ENCODE results near the gene PRKCZ. TPM values are rescaled to one million over a fixed set of nuclear protein-coding genes. Genes with fewer than 3 reads are reported as not detected.

Gene PRKCZ
- polyA plus RNA-seq, 1 of the 3 experiments (the other 2 are of a cell fraction), result 24.2 TPM

GRCh38 chr1:2181271-2181670 is 131.1 kb downstream of the PRKCZ start:
- H3K9me2 ChIP-seq, result no peaks in the 10 kb centered on the region
- POLR2A ChIA-PET, result interaction anchor here (0.6 kb wide), 1 partner anchor 21 kb away, joined by 3 read pairs; no protein-coding TSS in a partner anchor
- no peak overlapping the region for H3K4me2 ChIP-seq
- no peak for DNase-seq
- CTCF ChIA-PET, result interaction anchor here (1.3 kb wide), 1 partner anchor 42 kb away, joined by 3 read pairs; no protein-coding TSS in a partner anchor
- no peaks in the 10 kb centered on the region for H3K4me1 ChIP-seq (ENCODE audit: control insufficient read depth in 1 of 2, insufficient read depth in 2 of 2, low read depth in 1 of 2, low read length in 1 of 2)
- H3K27ac ChIP-seq (ENCODE audit: low read depth in 2 of 2, low read length in 1 of 2), result no peak overlapping the region
- 86% methylated on average over 6 of the region's 14 CpGs for WGBS (ENCODE audit: low lambda C conversion rate)
- no peak overlapping the region for H3K4me3 ChIP-seq (ENCODE audit: low read depth in 2 of 2, low read length in 1 of 2)
- H3F3A ChIP-seq (replicated peaks; ENCODE audit: insufficient read depth), result no peaks in the 10 kb centered on the region
- H4K20me1 ChIP-seq (ENCODE audit: insufficient read depth), result no peaks in the 10 kb centered on the region
- peaks cover 0 to 21% of the 10 kb centered on the region in 2 experiments for H3K36me3 ChIP-seq (replicated peaks in 1 of 2; ENCODE audit: control insufficient read depth in 1 of 2, insufficient read depth in 2 of 2, low read length in 1 of 2)
- no peaks in the 10 kb centered on the region for H3K79me2 ChIP-seq (ENCODE audit: insufficient read depth)
- H3K27me3 ChIP-seq (ENCODE audit: insufficient read depth), result no peaks in the 10 kb centered on the region
- H3K9ac ChIP-seq, result no peak overlapping the region
- no peaks in the 10 kb centered on the region for H3K9me3 ChIP-seq
- H2AFZ ChIP-seq (ENCODE audit: low read depth), result no peak overlapping the region
- TF ChIP-seq NFIC (IDR thresholded peaks at IDR 0.05; ENCODE audit: borderline replicate concordance) (no peak), MAX (IDR thresholded peaks at IDR 0.05; ENCODE audit: low read depth) (no peak), RXRA (IDR thresholded peaks at IDR 0.05; ENCODE audit: borderline replicate concordance, low read depth) (no peak), CTCF (IDR thresholded peaks at IDR 0.05) (no peak), GATA2 (CRISPR knock-in tag; IDR thresholded peaks at IDR 0.05) (no peak), EZH2phosphoT487 (IDR thresholded peaks at IDR 0.05; ENCODE audit: borderline replicate concordance, low read depth) (no peak), IRF3 (IDR thresholded peaks at IDR 0.05; ENCODE audit: low read depth, low read length) (no peak), MXI1 (IDR thresholded peaks at IDR 0.05; ENCODE audit: low read depth, low read length) (no peak), YY1 (IDR thresholded peaks at IDR 0.05; ENCODE audit: low read depth) (no peak), ELF1 (IDR thresholded peaks at IDR 0.05) (no peak), REST (IDR thresholded peaks at IDR 0.05; ENCODE audit: low read depth, low read length) (no peak), SIN3A (IDR thresholded peaks at IDR 0.05; ENCODE audit: borderline replicate concordance, low read depth, low read length) (no peak), SMC3 (IDR thresholded peaks at IDR 0.05; ENCODE audit: low read depth, low read length) (no peak), EP300 (IDR thresholded peaks at IDR 0.05; ENCODE audit: borderline replicate concordance in 1 of 2, low read depth in 1 of 2, low read length in 1 of 2) (no peak), FOSL2 (IDR thresholded peaks at IDR 0.05; ENCODE audit: borderline replicate concordance, low read depth) (no peak), GABPA (IDR thresholded peaks at IDR 0.05; ENCODE audit: low read depth) (no peak), FOXM1 (IDR thresholded peaks at IDR 0.05; ENCODE audit: low read depth) (no peak)

Data from SK-N-SH (cell line).